ENCODE results near the gene STK32A. TPM values are rescaled to one million over a fixed set of nuclear protein-coding genes. Genes with fewer than 3 reads are reported as not detected.

Gene STK32A
- total and polyA plus RNA-seq, 2 experiments from 2014 or later, result 2.4 to 2.8 TPM

DNA sequence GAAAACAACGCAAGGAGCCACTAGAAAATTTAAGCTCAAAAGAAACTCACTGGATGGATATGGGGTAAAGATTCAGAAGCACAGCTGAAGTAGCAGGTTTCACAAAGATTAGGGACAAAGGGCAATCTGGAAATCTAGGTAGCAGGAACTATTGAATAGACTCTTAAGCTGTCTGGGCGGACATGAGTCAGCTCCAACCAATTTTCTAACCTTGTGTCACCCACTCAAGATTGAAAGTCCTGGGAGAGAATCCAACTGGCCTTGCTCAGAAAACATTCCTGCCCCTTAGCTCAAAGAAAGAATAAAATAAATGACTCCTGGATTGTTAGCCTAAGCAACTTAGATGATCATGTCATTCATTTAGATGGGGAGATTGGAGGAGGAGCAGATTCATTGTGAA is 69.2 kb downstream of the STK32A start:
- Histone ChIP-seq H3K4me3 (no peak overlapping the region), H3K4me2 (0 out of 2 replicates have a peak overlapping the region, but pooled peaks have one; percentile 3), H3K4me1 (ENCODE audit: insufficient read depth) (peaks cover 13% of the 10 kb centered on the region), H3K27ac (ENCODE audit: low read depth) (no peak overlapping the region), H4K20me1 (replicated peaks; ENCODE audit: insufficient read depth) (no peaks in the 10 kb centered on the region), H3F3A (replicated peaks; ENCODE audit: low read depth) (no peaks in the 10 kb centered on the region), H3K36me3 (ENCODE audit: insufficient read depth) (no peaks in the 10 kb centered on the region), H3K9me2 (ENCODE audit: insufficient read depth) (no peaks in the 10 kb centered on the region), H2AFZ (no peak overlapping the region), H3K27me3 (ENCODE audit: insufficient read depth) (no peaks in the 10 kb centered on the region), H3K79me2 (replicated peaks; ENCODE audit: insufficient read depth) (no peaks in the 10 kb centered on the region)
- 0 out of 3 replicates have a peak, but pooled peaks cover 5% of the 10 kb centered on the region for H3K36me3 Mint-ChIP-seq (ENCODE audit: low read depth)
- H3K4me3 Mint-ChIP-seq, result no peak overlapping the region
- H3K27ac Mint-ChIP-seq, result no peak overlapping the region
- H3K9me3 Mint-ChIP-seq, result no peaks in the 10 kb centered on the region; the same call in 1 of the 3 replicates
- TF ChIP-seq ZNF331 (CRISPR knock-in tag; IDR thresholded peaks at IDR 0.05; ENCODE audit: low read depth), result no peak
- no peak for TF ChIP-seq NANOG (IDR thresholded peaks at IDR 0.05; ENCODE audit: borderline replicate concordance)
- TF ChIP-seq JUNB (IDR thresholded peaks at IDR 0.05; ENCODE audit: unreplicated experiment), result no peak
- TF ChIP-seq, protein P1, sequence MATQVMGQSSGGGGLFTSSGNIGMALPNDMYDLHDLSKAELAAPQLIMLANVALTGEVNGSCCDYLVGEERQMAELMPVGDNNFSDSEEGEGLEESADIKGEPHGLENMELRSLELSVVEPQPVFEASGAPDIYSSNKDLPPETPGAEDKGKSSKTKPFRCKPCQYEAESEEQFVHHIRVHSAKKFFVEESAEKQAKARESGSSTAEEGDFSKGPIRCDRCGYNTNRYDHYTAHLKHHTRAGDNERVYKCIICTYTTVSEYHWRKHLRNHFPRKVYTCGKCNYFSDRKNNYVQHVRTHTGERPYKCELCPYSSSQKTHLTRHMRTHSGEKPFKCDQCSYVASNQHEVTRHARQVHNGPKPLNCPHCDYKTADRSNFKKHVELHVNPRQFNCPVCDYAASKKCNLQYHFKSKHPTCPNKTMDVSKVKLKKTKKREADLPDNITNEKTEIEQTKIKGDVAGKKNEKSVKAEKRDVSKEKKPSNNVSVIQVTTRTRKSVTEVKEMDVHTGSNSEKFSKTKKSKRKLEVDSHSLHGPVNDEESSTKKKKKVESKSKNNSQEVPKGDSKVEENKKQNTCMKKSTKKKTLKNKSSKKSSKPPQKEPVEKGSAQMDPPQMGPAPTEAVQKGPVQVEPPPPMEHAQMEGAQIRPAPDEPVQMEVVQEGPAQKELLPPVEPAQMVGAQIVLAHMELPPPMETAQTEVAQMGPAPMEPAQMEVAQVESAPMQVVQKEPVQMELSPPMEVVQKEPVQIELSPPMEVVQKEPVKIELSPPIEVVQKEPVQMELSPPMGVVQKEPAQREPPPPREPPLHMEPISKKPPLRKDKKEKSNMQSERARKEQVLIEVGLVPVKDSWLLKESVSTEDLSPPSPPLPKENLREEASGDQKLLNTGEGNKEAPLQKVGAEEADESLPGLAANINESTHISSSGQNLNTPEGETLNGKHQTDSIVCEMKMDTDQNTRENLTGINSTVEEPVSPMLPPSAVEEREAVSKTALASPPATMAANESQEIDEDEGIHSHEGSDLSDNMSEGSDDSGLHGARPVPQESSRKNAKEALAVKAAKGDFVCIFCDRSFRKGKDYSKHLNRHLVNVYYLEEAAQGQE (IDR thresholded peaks at IDR 0.05; ENCODE audit: unreplicated experiment), result no peak
- TF ChIP-seq, protein P2, sequence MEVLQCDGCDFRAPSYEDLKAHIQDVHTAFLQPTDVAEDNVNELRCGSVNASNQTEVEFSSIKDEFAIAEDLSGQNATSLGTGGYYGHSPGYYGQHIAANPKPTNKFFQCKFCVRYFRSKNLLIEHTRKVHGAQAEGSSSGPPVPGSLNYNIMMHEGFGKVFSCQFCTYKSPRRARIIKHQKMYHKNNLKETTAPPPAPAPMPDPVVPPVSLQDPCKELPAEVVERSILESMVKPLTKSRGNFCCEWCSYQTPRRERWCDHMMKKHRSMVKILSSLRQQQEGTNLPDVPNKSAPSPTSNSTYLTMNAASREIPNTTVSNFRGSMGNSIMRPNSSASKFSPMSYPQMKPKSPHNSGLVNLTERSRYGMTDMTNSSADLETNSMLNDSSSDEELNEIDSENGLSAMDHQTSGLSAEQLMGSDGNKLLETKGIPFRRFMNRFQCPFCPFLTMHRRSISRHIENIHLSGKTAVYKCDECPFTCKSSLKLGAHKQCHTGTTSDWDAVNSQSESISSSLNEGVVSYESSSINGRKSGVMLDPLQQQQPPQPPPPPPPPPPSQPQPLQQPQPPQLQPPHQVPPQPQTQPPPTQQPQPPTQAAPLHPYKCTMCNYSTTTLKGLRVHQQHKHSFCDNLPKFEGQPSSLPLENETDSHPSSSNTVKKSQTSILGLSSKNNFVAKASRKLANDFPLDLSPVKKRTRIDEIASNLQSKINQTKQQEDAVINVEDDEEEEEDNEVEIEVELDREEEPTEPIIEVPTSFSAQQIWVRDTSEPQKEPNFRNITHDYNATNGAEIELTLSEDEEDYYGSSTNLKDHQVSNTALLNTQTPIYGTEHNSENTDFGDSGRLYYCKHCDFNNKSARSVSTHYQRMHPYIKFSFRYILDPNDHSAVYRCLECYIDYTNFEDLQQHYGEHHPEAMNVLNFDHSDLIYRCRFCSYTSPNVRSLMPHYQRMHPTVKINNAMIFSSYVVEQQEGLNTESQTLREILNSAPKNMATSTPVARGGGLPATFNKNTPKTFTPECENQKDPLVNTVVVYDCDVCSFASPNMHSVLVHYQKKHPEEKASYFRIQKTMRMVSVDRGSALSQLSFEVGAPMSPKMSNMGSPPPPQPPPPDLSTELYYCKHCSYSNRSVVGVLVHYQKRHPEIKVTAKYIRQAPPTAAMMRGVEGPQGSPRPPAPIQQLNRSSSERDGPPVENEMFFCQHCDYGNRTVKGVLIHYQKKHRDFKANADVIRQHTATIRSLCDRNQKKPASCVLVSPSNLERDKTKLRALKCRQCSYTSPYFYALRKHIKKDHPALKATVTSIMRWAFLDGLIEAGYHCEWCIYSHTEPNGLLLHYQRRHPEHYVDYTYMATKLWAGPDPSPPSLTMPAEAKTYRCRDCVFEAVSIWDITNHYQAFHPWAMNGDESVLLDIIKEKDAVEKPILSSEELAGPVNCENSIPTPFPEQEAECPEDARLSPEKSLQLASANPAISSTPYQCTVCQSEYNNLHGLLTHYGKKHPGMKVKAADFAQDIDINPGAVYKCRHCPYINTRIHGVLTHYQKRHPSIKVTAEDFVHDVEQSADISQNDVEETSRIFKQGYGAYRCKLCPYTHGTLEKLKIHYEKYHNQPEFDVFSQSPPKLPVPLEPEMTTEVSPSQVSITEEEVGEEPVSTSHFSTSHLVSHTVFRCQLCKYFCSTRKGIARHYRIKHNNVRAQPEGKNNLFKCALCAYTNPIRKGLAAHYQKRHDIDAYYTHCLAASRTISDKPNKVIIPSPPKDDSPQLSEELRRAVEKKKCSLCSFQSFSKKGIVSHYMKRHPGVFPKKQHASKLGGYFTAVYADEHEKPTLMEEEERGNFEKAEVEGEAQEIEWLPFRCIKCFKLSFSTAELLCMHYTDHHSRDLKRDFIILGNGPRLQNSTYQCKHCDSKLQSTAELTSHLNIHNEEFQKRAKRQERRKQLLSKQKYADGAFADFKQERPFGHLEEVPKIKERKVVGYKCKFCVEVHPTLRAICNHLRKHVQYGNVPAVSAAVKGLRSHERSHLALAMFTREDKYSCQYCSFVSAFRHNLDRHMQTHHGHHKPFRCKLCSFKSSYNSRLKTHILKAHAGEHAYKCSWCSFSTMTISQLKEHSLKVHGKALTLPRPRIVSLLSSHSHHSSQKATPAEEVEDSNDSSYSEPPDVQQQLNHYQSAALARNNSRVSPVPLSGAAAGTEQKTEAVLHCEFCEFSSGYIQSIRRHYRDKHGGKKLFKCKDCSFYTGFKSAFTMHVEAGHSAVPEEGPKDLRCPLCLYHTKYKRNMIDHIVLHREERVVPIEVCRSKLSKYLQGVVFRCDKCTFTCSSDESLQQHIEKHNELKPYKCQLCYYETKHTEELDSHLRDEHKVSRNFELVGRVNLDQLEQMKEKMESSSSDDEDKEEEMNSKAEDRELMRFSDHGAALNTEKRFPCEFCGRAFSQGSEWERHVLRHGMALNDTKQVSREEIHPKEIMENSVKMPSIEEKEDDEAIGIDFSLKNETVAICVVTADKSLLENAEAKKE (CRISPR knock-in tag; IDR thresholded peaks at IDR 0.05), result no peak
- no peak for TF ChIP-seq EZH2 (IDR thresholded peaks at IDR 0.05; ENCODE audit: low read depth, unreplicated experiment)
- TF ChIP-seq, protein P3, sequence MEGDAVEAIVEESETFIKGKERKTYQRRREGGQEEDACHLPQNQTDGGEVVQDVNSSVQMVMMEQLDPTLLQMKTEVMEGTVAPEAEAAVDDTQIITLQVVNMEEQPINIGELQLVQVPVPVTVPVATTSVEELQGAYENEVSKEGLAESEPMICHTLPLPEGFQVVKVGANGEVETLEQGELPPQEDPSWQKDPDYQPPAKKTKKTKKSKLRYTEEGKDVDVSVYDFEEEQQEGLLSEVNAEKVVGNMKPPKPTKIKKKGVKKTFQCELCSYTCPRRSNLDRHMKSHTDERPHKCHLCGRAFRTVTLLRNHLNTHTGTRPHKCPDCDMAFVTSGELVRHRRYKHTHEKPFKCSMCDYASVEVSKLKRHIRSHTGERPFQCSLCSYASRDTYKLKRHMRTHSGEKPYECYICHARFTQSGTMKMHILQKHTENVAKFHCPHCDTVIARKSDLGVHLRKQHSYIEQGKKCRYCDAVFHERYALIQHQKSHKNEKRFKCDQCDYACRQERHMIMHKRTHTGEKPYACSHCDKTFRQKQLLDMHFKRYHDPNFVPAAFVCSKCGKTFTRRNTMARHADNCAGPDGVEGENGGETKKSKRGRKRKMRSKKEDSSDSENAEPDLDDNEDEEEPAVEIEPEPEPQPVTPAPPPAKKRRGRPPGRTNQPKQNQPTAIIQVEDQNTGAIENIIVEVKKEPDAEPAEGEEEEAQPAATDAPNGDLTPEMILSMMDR (conservative IDR thresholded peaks at IDR 0.05; ENCODE audit: low read depth in 2 of 2), result no peak
- TF ChIP-seq CREB1 (CRISPR knock-in tag; IDR thresholded peaks at IDR 0.05; ENCODE audit: low read depth), result no peak
- TF ChIP-seq, protein P4, sequence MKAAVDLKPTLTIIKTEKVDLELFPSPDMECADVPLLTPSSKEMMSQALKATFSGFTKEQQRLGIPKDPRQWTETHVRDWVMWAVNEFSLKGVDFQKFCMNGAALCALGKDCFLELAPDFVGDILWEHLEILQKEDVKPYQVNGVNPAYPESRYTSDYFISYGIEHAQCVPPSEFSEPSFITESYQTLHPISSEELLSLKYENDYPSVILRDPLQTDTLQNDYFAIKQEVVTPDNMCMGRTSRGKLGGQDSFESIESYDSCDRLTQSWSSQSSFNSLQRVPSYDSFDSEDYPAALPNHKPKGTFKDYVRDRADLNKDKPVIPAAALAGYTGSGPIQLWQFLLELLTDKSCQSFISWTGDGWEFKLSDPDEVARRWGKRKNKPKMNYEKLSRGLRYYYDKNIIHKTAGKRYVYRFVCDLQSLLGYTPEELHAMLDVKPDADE (IDR thresholded peaks at IDR 0.05), result no peak
- TF ChIP-seq ZNF114 (CRISPR knock-in tag; IDR thresholded peaks at IDR 0.05), result no peak
- TF ChIP-seq POLR2AphosphoS5 (IDR thresholded peaks at IDR 0.05; ENCODE audit: low read depth), result no peak
- no peak for TF ChIP-seq STAT1 (IDR thresholded peaks at IDR 0.05; ENCODE audit: unreplicated experiment)
- no peak for TF ChIP-seq EZH2phosphoT487 (IDR thresholded peaks at IDR 0.05; ENCODE audit: unreplicated experiment)
- ATAC-seq (no peak), DNase-seq (ENCODE audit: low spot score) (no peak)
- H3K27me3 Mint-ChIP-seq (ENCODE audit: insufficient read depth, low read depth, poor library complexity), result no peaks in the 10 kb centered on the region
- H3K4me1 Mint-ChIP-seq, result peaks cover 19% of the 10 kb centered on the region
